HepG2 (cell line): ENCODE data around the gene LIMA1. TPM values are rescaled to one million over a fixed set of nuclear protein-coding genes. Genes with fewer than 3 reads are reported as not detected.
A peak's percentile ranks its signal among the peaks of the same experiment; 100 is the strongest.

Experiments
- AHDC1 ChIP-seq: sonication (generic); formaldehyde crosslinking; IDR thresholded peaks from 2 replicates; pipeline ENCODE4 v1.5.1; 2020; ENCODE audit warnings: mild to moderate bottlenecking, missing genetic modification reagents, borderline replicate concordance
- ATF4 ChIP-seq, 2 experiments: fragments of 450-650 bp in 1 of 2; sonication (generic) in 1 of 2; formaldehyde crosslinking; IDR thresholded peaks; 2 replicates each; pipeline versions ENCODE4 v1.5.0 to v1.8.0; 2020 to 2022; ENCODE audit warnings: mild to moderate bottlenecking in 1 of 2, missing genetic modification reagents in 1 of 2
- CEBPG ChIP-seq: IDR thresholded peaks from 2 replicates; pipeline ENCODE4 v1.6.1; 2016
- HOXA9 ChIP-seq: sonication (generic); formaldehyde crosslinking; IDR thresholded peaks from 2 replicates; pipeline ENCODE4 v1.8.1; 2022; ENCODE audit warnings: missing genetic modification reagents, mild to moderate bottlenecking, moderate library complexity, borderline replicate concordance
- MAFF ChIP-seq: IDR thresholded peaks from 2 replicates; pipeline ENCODE4 v1.6.1; 2011; ENCODE audit warnings: low read depth, low read length, improper control_type of control experiment
- MED8 ChIP-seq: sonication (generic); formaldehyde crosslinking; IDR thresholded peaks from 2 replicates; pipeline ENCODE4 v1.8.1; 2023; ENCODE audit warnings: mild to moderate bottlenecking, missing genetic modification reagents; ENCODE audit not compliant: insufficient replicate concordance
- NFIB ChIP-seq: sonication (generic); formaldehyde crosslinking; IDR thresholded peaks from 2 replicates; pipeline ENCODE4 v1.9.0; 2021; ENCODE audit warnings: missing genetic modification reagents, mild to moderate bottlenecking, borderline replicate concordance
- NPAS2 ChIP-seq: sonication (generic); formaldehyde crosslinking; IDR thresholded peaks from 2 replicates; pipeline ENCODE4 v1.8.0; 2022; ENCODE audit warnings: mild to moderate bottlenecking, missing genetic modification reagents, borderline replicate concordance
- ONECUT2 ChIP-seq: sonication (generic); formaldehyde crosslinking; IDR thresholded peaks from 2 replicates; pipeline ENCODE4 v1.4.0; 2020; ENCODE audit warnings: missing genetic modification reagents
- SAP130 ChIP-seq: IDR thresholded peaks from 2 replicates; pipeline ENCODE4 v1.6.1; 2016; ENCODE audit warnings: low read depth
- SCMH1 ChIP-seq: sonication (generic); formaldehyde crosslinking; IDR thresholded peaks from 2 replicates; pipeline ENCODE4 v1.9.0; 2021; ENCODE audit warnings: missing genetic modification reagents, mild to moderate bottlenecking, borderline replicate concordance
- SP2 ChIP-seq: sonication (generic); formaldehyde crosslinking; IDR thresholded peaks from 2 replicates; pipeline ENCODE4 v1.5.1; 2020; ENCODE audit warnings: mild to moderate bottlenecking, missing genetic modification reagents
- TBX3 ChIP-seq: fragments of 450-650 bp; IDR thresholded peaks from 2 replicates; pipeline ENCODE4 v1.6.1; 2017; ENCODE audit warnings: antibody characterized with exemption, mild to moderate bottlenecking, inconsistent platforms, borderline replicate concordance
- WIZ ChIP-seq: sonication (generic); formaldehyde crosslinking; IDR thresholded peaks from 2 replicates; pipeline ENCODE4 v1.5.1; 2020; ENCODE audit warnings: mild to moderate bottlenecking, missing genetic modification reagents
- ZNF180 ChIP-seq: sonication (generic); formaldehyde crosslinking; IDR thresholded peaks from 2 replicates; pipeline ENCODE4 v1.4.0; 2020; ENCODE audit warnings: low read depth, missing genetic modification reagents, borderline replicate concordance
- ZNF292 ChIP-seq: sonication (generic); formaldehyde crosslinking; IDR thresholded peaks from 2 replicates; pipeline ENCODE4 v1.8.1; 2022; ENCODE audit warnings: mild to moderate bottlenecking, low read depth, missing genetic modification reagents, borderline replicate concordance
- ZNF329 ChIP-seq: sonication (generic); formaldehyde crosslinking; IDR thresholded peaks from 2 replicates; pipeline ENCODE4 v1.9.0; 2021; ENCODE audit warnings: low read depth, mild to moderate bottlenecking, missing genetic modification reagents
- ZNF331 ChIP-seq: sonication (generic); formaldehyde crosslinking; IDR thresholded peaks from 2 replicates; pipeline ENCODE4 v1.4.0; 2020; ENCODE audit warnings: missing genetic modification reagents
- ZNF343 ChIP-seq: sonication (generic); formaldehyde crosslinking; IDR thresholded peaks from 2 replicates; pipeline ENCODE4 v1.4.0; 2020; ENCODE audit warnings: mild to moderate bottlenecking, missing genetic modification reagents
- ZNF451 ChIP-seq: sonication (generic); formaldehyde crosslinking; IDR thresholded peaks from 2 replicates; pipeline ENCODE4 v1.5.0; 2020; ENCODE audit warnings: mild to moderate bottlenecking, missing genetic modification reagents
- ZNF589 ChIP-seq: sonication (generic); formaldehyde crosslinking; conservative IDR thresholded peaks from 2 replicates; pipeline ENCODE4 v1.8.0; 2022; ENCODE audit warnings: mild to moderate bottlenecking, moderate library complexity, missing genetic modification reagents
- ZNF639 ChIP-seq: conservative IDR thresholded peaks from 2 replicates; pipeline ENCODE4 v1.6.1; 2018; ENCODE audit warnings: missing genetic modification reagents
- ZNF670 ChIP-seq: sonication (generic); formaldehyde crosslinking; IDR thresholded peaks from 2 replicates; pipeline ENCODE4 v1.8.0; 2022; ENCODE audit warnings: mild to moderate bottlenecking, missing genetic modification reagents, borderline replicate concordance
- polyA plus RNA-seq, 8 experiments: library from polyadenylated mRNA; depleted of rRNA in 3 of 8; stranded (reverse) in 7 of 8; unstranded in 1 of 8; fragments of >200 nt; fragmentation: Illumina TruSeq in 4 of 8; extraction: Trizol in 4 of 8; gene quantifications; 2 replicates each; pipeline versions ENCODE4 v1.2.1 to v1.2.3, GENCODE V29; 2011 to 2016; ENCODE audit warnings: low read depth in 4 of 8, missing spikeins in 1 of 8, mixed read lengths in 1 of 8; ENCODE audit not compliant: insufficient read depth in 1 of 8
- total RNA-seq, 5 experiments: library from RNA; depleted of rRNA; stranded (reverse); fragments of >200 nt; fragmentation: Illumina TruSeq; extraction: Trizol; gene quantifications; 2 replicates each; pipeline ENCODE4 v1.2.3, GENCODE V29; 2016; ENCODE audit warnings: low read depth in 1 of 5

LIMA1 gene
- total and polyA plus RNA-seq, 2 of the 13 experiments (the other 11 are each of a cell fraction or from before 2014, with no cell fraction given): 13.0 to 19.8 TPM

GRCh38 chr12:50283229-50283923 is at the start of gene LIMA1 (continued):
- TF ChIP-seq ZNF670 (CRISPR knock-in tag): 0 out of 2 replicates have a peak, but pooled peaks have one; percentile 29
- no peak for TF ChIP-seq ZNF180 (CRISPR knock-in tag)
- no peak for TF ChIP-seq SCMH1 (CRISPR knock-in tag)
- TF ChIP-seq NPAS2 (CRISPR knock-in tag): no peak
- TF ChIP-seq SP2 (CRISPR knock-in tag): no peak
- no peak for TF ChIP-seq TBX3
- no peak for TF ChIP-seq ZNF639 (CRISPR knock-in tag)
- TF ChIP-seq ZNF589 (CRISPR knock-in tag): no peak
- peak; percentile 77 for TF ChIP-seq SAP130 (CRISPR knock-in tag)
- TF ChIP-seq MAFF: no peak
- no peak; the same call in 1 of the 2 replicates for TF ChIP-seq AHDC1 (CRISPR knock-in tag)
- TF ChIP-seq ONECUT2 (CRISPR knock-in tag): no peak
- TF ChIP-seq ZNF329 (CRISPR knock-in tag): no peak
- peak; percentile 91; the same call in 1 of the 2 replicates for TF ChIP-seq ZNF451 (CRISPR knock-in tag)
- no peak for TF ChIP-seq ATF4 (CRISPR knock-in tag; IDR thresholded peaks at IDR 0.05)
- TF ChIP-seq NFIB: no peak
- TF ChIP-seq ZNF343 (CRISPR knock-in tag): no peak; the same call in 1 of the 2 replicates
- TF ChIP-seq ZNF331: peak; percentile 60; the same call in 1 of the 2 replicates
- no peak for TF ChIP-seq WIZ (CRISPR knock-in tag)
- TF ChIP-seq MED8 (CRISPR knock-in tag): no peak
- TF ChIP-seq HOXA9: no peak
- no peak for TF ChIP-seq CEBPG (CRISPR knock-in tag)
- TF ChIP-seq ZNF292 (CRISPR knock-in tag): no peak
